Osteocyte (in vitro differentiated cells): ENCODE results near the gene RHOT2. TPM values are rescaled to one million over a fixed set of nuclear protein-coding genes. Genes with fewer than 3 reads are reported as not detected.
A peak's percentile ranks its signal among the peaks of the same experiment; 100 is the strongest.

Experiments
- DNase-seq: peaks from one replicate; pipeline ENCODE4 v3.0.0; 2021; ENCODE audit warnings: mixed read lengths; ENCODE audit not compliant: unreplicated experiment; ENCODE audit errors: extremely low spot score
- H3K27ac Mint-ChIP-seq: one replicate; pipeline ENCODE4 v1.8.0; 2021; ENCODE audit warnings: mild to moderate bottlenecking, mixed read lengths; ENCODE audit not compliant: unreplicated experiment
- H3K27me3 Mint-ChIP-seq: one replicate; pipeline ENCODE4 v1.8.0; 2021; ENCODE audit warnings: mixed read lengths; ENCODE audit not compliant: unreplicated experiment
- H3K36me3 Mint-ChIP-seq: one replicate; pipeline ENCODE4 v1.8.0; 2021; ENCODE audit warnings: mixed read lengths; ENCODE audit not compliant: unreplicated experiment
- H3K4me1 Mint-ChIP-seq: one replicate; pipeline ENCODE4 v1.8.0; 2021; ENCODE audit warnings: mixed read lengths; ENCODE audit not compliant: unreplicated experiment
- H3K4me3 Mint-ChIP-seq: one replicate; pipeline ENCODE4 v1.8.0; 2021; ENCODE audit warnings: mild to moderate bottlenecking, moderate library complexity, mixed read lengths; ENCODE audit not compliant: unreplicated experiment
- H3K9me3 Mint-ChIP-seq: one replicate; pipeline ENCODE4 v1.8.0; 2021; ENCODE audit warnings: mixed read lengths; ENCODE audit not compliant: unreplicated experiment
- CTCF ChIP-seq: fragments of 200-600 bp; sonication (generic); IDR thresholded peaks from 2 replicates; pipeline ENCODE4 v1.5.0; 2021; ENCODE audit warnings: antibody characterized with exemption, mild to moderate bottlenecking, moderate library complexity
- total RNA-seq: library from RNA; stranded (reverse); gene quantifications from 2 replicates; pipeline ENCODE4 v1.2.1, GENCODE V29; 2021

Gene RHOT2
- total RNA-seq, 1 donor from 2014 or later: 126 TPM

GRCh38 chr16:629833-630248 is 38.1 kb upstream of the RHOT2 start:
- Mint-ChIP-seq H3K4me3 (no peak overlapping the region), H3K9me3 (no peaks in the 10 kb centered on the region), H3K27ac (no peak overlapping the region), H3K36me3 (peaks cover 4% of the 10 kb centered on the region), H3K27me3 (no peaks in the 10 kb centered on the region), H3K4me1 (peaks cover 40% of the 10 kb centered on the region)
- DNase-seq: no peak
- TF ChIP-seq CTCF: no peak

- Mint-ChIP-seq H3K4me3 (no peak overlapping the region), H3K4me1 (peaks cover 41% of the 10 kb centered on the region), H3K27ac (no peak overlapping the region), H3K27me3 (no peaks in the 10 kb centered on the region), H3K9me3 (no peaks in the 10 kb centered on the region), H3K36me3 (peaks cover 4% of the 10 kb centered on the region)
- no peak for DNase-seq
- TF ChIP-seq CTCF: no peak
These were observed 37.6 kb upstream of the RHOT2 start for GRCh38 chr16:630249-630814.

- Mint-ChIP-seq H3K36me3 (peaks cover 4% of the 10 kb centered on the region), H3K4me3 (no peak within 1 kb of the TSS), H3K27me3 (no peaks in the 10 kb centered on the region), H3K27ac (no peak within 1 kb of the TSS), H3K9me3 (no peaks in the 10 kb centered on the region), H3K4me1 (peaks cover 41% of the 10 kb centered on the region)
- peak; percentile 86 for DNase-seq
- TF ChIP-seq CTCF: no peak
These were observed 37.0 kb upstream of the RHOT2 start, which contains the start of gene WFIKKN1 for GRCh38 chr16:630815-631405. Gene WFIKKN1, plus strand, starts transcription at chr16:630985. Its CDS starts 269 bp downstream, at chr16:631254.

GRCh38 chr16:631808-632358 is 36.0 kb upstream of the RHOT2 start:
- Mint-ChIP-seq H3K27ac (no peak overlapping the region), H3K4me1 (peaks cover 37% of the 10 kb centered on the region), H3K9me3 (no peaks in the 10 kb centered on the region), H3K4me3 (no peak overlapping the region), H3K27me3 (no peaks in the 10 kb centered on the region), H3K36me3 (peaks cover 2% of the 10 kb centered on the region)
- DNase-seq: no peak
- no peak for TF ChIP-seq CTCF
